Upper lobe of right lung (tissue), 1 donor: Measurements from ENCODE around the gene PIM2. TPM values are rescaled to one million over a fixed set of nuclear protein-coding genes. Genes with fewer than 3 reads are reported as not detected.

Source experiments
- ATAC-seq: fragments of 200-7000 bp; cut with Tn5 transposase; one replicate; pipeline ENCODE4 v1.9.1; 2020; ENCODE audit warnings: mild to moderate bottlenecking, moderate library complexity
- DNase-seq: peaks from one replicate; pipeline ENCODE4 v3.0.0-alpha.2; 2020
- H3K27ac ChIP-seq: fragments of 200-600 bp; one replicate; pipeline ENCODE4 v1.8.0; 2022
- H3K27me3 ChIP-seq: fragments of 200-600 bp; one replicate; pipeline ENCODE4 v1.8.0; 2022; ENCODE audit warnings: mild to moderate bottlenecking
- H3K36me3 ChIP-seq: fragments of 200-600 bp; one replicate; pipeline ENCODE4 v1.8.0; 2022
- H3K4me1 ChIP-seq: fragments of 200-600 bp; one replicate; pipeline ENCODE4 v1.8.0; 2022
- H3K4me3 ChIP-seq: fragments of 200-600 bp; one replicate; pipeline ENCODE4 v1.8.0; 2022; ENCODE audit warnings: mild to moderate bottlenecking
- H3K9me3 ChIP-seq: fragments of 200-600 bp; one replicate; pipeline ENCODE4 v1.8.0; 2022
- intact Hi-C: fragments of 100-400 bp; cut with DNase I; formaldehyde crosslinking; loops from one replicate; pipeline ENCODE4 v1.11.0; 2022
- total RNA-seq: library from RNA; stranded (reverse); fragmentation: NEBNext Ultra II Directional; extraction: Animal tissue kit (Norgen Biotek cat#: 25700); gene quantifications from one replicate; pipeline ENCODE4 v1.2.1, GENCODE V29; 2021
- TF ChIP-seq, protein P1 (sequence below): fragments of 200-600 bp; IDR thresholded peaks from one replicate; pipeline ENCODE4 v1.8.0; 2022; ENCODE audit warnings: antibody characterized with exemption
- donor health status: DM: no; HTN: yes; CAD: no; lungs with severe emphysema.

PIM2 gene
- total RNA-seq, 1 donor from 2014 or later: 14.4 TPM

DNA sequence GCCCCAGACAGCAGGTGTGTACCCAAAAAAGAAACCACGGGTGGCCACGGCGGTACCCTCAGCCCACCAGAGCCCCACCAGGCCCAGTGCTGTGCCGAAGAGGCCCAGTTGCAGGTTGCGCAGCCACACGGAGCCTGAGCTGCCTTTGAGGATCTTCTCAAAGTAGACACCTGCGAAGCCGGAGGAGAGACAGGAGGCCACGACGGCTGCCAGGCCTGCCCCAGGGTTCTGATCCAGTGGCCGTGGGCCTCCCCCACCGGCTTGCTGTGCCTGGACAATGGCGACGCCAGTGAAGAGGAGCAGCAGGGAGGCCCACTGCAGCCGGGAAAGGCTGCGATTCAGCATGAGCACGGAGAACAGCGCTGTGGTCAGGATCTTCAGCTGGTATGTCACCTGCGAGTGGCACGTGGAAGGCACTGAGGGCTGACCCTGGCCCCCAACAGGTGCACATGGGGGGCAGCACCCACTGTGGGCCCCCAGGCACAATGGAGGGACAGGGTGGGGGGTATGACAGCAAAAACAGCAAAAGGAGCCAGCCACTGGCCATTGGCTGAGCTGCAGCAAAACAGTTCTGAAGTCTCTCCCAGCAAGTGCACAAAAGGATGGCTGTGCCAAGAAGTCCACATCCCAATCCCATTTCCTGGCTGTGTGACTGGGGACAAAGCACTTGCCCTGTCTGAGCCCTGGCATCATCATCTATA, 13.6 kb downstream of the PIM2 start:
- ATAC-seq (no peak), DNase-seq (no peak)
- Histone ChIP-seq H3K4me3 (no peak overlapping the region), H3K9me3 (no peaks in the 10 kb centered on the region), H3K4me1 (no peaks in the 10 kb centered on the region), H3K27ac (no peak overlapping the region), H3K27me3 (no peaks in the 10 kb centered on the region), H3K36me3 (peaks cover 23% of the 10 kb centered on the region)
- intact Hi-C loops: no loop called here
- TF ChIP-seq, protein P1, sequence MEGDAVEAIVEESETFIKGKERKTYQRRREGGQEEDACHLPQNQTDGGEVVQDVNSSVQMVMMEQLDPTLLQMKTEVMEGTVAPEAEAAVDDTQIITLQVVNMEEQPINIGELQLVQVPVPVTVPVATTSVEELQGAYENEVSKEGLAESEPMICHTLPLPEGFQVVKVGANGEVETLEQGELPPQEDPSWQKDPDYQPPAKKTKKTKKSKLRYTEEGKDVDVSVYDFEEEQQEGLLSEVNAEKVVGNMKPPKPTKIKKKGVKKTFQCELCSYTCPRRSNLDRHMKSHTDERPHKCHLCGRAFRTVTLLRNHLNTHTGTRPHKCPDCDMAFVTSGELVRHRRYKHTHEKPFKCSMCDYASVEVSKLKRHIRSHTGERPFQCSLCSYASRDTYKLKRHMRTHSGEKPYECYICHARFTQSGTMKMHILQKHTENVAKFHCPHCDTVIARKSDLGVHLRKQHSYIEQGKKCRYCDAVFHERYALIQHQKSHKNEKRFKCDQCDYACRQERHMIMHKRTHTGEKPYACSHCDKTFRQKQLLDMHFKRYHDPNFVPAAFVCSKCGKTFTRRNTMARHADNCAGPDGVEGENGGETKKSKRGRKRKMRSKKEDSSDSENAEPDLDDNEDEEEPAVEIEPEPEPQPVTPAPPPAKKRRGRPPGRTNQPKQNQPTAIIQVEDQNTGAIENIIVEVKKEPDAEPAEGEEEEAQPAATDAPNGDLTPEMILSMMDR: no peak

DNA sequence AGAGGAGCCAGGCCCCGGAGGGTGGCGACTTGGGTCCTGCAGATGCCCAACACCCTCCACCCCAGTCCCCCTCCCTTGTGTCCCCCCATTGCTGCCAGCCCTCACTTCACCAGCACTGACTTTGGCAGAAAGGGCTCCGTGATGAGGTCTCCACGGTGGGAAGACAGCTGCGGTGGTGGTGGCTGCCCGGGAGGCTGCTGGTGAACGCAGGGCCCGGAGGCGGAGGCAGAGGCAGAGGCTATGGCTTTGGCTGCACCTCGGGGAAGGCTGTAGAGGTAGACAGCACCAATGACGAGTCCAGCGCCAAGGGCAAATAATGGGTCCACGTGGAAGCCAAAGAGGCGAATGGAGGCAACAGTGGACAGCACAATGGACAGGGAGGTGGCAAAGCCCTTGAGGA, 14.2 kb downstream of the PIM2 start:
- Histone ChIP-seq H3K9me3 (no peaks in the 10 kb centered on the region), H3K36me3 (peaks cover 23% of the 10 kb centered on the region), H3K27me3 (no peaks in the 10 kb centered on the region), H3K27ac (no peak overlapping the region), H3K4me3 (no peak overlapping the region), H3K4me1 (no peaks in the 10 kb centered on the region)
- ATAC-seq (no peak), DNase-seq (no peak)
- intact Hi-C loops: no loop called here
- TF ChIP-seq, protein P1: no peak

DNA sequence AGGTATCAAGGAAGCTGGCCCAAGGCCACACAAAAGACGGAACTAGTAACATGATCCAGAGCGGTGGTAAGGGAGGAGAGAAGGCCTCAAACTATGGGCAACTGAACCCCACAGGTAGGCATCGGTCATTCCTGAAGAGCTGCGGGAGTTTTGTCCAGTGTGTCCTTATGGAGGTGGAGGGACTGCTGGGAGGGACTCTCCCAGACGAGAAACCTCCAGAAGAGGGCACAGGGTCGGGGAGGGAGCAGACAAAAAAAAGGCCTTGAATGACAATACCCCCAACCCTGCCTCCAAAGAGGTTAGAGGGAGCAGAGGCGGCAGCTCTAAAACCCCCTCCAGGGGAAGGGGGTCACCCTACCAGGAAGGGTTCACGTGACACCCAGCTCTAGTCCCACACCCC, 14.6 kb downstream of the PIM2 start:
- ATAC-seq (no peak), DNase-seq (no peak)
- Histone ChIP-seq H3K9me3 (no peaks in the 10 kb centered on the region), H3K4me3 (no peak overlapping the region), H3K36me3 (peaks cover 23% of the 10 kb centered on the region), H3K27me3 (no peaks in the 10 kb centered on the region), H3K4me1 (no peaks in the 10 kb centered on the region), H3K27ac (no peak overlapping the region)
- TF ChIP-seq, protein P1: no peak
- intact Hi-C loops: no loop called here

DNA sequence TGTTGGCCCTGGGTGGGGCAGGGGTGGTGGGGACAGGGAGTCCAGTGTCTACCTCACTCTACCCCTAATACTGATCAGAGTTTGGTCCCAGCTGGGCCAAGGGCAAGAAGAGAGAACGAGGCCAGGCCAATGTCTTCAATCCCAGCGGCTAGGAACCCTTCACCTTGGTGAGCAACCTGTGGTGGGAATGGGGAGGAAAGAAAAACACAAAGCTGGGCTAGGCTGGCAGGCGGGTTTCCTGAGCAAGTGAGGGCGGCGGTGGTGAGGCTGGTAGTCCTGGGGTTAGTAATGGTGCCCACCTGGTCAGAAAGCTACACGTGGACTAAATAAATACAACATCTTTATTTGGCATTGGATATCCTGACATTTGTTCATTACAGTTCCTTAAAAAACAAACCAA, 15.5 kb downstream of the PIM2 start:
- H3K9me3 ChIP-seq: no peaks in the 10 kb centered on the region
- DNase-seq (no peak), ATAC-seq (no peak)
- no peak overlapping the region for H3K4me3 ChIP-seq
- H3K36me3 ChIP-seq: peaks cover 23% of the 10 kb centered on the region
- TF ChIP-seq, protein P1: no peak
- no peak overlapping the region for H3K27ac ChIP-seq
- no peaks in the 10 kb centered on the region for H3K27me3 ChIP-seq
- H3K4me1 ChIP-seq: peaks cover 3% of the 10 kb centered on the region
- intact Hi-C loops: no loop called here

DNA sequence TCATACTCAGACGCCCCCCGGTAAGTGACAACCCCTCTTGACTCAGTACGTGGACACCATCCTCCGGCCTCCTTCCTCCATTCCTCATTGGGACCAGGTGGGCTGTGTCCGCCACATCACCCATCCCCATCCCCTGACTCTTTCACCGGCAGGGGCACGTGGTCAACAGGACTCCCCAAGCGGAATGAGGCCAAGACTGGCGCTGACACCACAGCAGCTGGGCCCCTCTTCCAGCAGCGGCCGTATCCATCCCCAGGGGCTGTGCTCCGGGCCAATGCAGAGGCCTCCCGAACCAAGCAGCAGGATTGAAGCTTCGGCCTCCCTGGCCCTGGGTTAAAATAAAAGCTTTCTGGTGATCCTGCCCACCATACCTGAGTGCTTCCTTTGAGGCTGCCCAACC, 16.0 kb downstream of the PIM2 start:
- Histone ChIP-seq H3K4me1 (peaks cover 3% of the 10 kb centered on the region), H3K36me3 (peaks cover 23% of the 10 kb centered on the region), H3K9me3 (no peaks in the 10 kb centered on the region), H3K27me3 (no peaks in the 10 kb centered on the region), H3K27ac (no peak overlapping the region), H3K4me3 (no peak overlapping the region)
- intact Hi-C loops: no loop called here
- ATAC-seq: no peak
- TF ChIP-seq, protein P1: no peak
- no peak for DNase-seq

DNA sequence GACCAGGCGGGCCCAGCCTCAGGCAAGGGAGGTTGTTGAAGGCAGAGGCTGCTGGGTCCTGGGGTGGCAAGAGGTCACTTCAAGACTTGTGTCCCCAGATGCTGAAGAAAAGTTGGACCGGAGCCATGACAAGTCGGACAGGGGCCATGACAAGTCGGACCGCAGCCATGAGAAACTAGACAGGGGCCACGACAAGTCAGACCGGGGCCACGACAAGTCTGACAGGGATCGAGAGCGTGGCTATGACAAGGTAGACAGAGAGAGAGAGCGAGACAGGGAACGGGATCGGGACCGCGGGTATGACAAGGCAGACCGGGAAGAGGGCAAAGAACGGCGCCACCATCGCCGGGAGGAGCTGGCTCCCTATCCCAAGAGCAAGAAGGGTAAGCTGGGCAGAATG, 16.7 kb downstream of the PIM2 start:
- Histone ChIP-seq H3K4me3 (no peak overlapping the region), H3K9me3 (no peaks in the 10 kb centered on the region), H3K27me3 (no peaks in the 10 kb centered on the region), H3K36me3 (peaks cover 23% of the 10 kb centered on the region), H3K27ac (no peak overlapping the region), H3K4me1 (peaks cover 3% of the 10 kb centered on the region)
- TF ChIP-seq, protein P1: no peak
- intact Hi-C loops: no loop called here
- ATAC-seq: no peak
- DNase-seq: no peak
